ENCODE results near the gene ZMYND8.

Gene ZMYND8

GRCh38 chr20:47353692-47354463 lies 2.6 kb downstream of the ZMYND8 start:
- TF ChIP-seq REST (IDR thresholded peaks at IDR 0.05; ENCODE audit: insufficient read depth in 1 of 2, low read depth in 2 of 2, low read length in 2 of 2) (no peak), POLR2AphosphoS5 (IDR thresholded peaks at IDR 0.05; ENCODE audit: low read depth, low read length) (0 out of 2 replicates have a peak, but pooled peaks have one; percentile 31)

- TF ChIP-seq TAF1 (IDR thresholded peaks at IDR 0.05; ENCODE audit: borderline replicate concordance, insufficient read depth, low read length) = no peak
Measured at GRCh38 chr20:47353239-47353691, 3.2 kb downstream of the ZMYND8 start.

- TF ChIP-seq REST (IDR thresholded peaks at IDR 0.05; ENCODE audit: insufficient read depth in 1 of 2, low read depth in 2 of 2, low read length in 2 of 2) = 0 out of 4 replicates have a peak, but pooled peaks of 1 of the 2 experiments have one; percentile 43
- TF ChIP-seq POLR2AphosphoS5 (IDR thresholded peaks at IDR 0.05; ENCODE audit: low read depth, low read length) = peak; percentile 64; the same call in 1 of the 2 replicates
- peak; percentile 26; the same call in 1 of the 2 replicates for TF ChIP-seq TAF1 (IDR thresholded peaks at IDR 0.05; ENCODE audit: borderline replicate concordance, insufficient read depth, low read length)
- no peak for TF ChIP-seq FOXP2 (optimal IDR thresholded peaks at IDR 0.05; ENCODE audit: borderline replicate concordance, extremely low read depth, extremely low read length, insufficient read depth)
- TF ChIP-seq SIN3A (IDR thresholded peaks at IDR 0.05; ENCODE audit: borderline replicate concordance, insufficient read depth, low read length) = peak; percentile 78; the same call in 1 of the 2 replicates
Measured at GRCh38 chr20:47352332-47353238, 3.9 kb downstream of the ZMYND8 start.

- TF ChIP-seq REST (IDR thresholded peaks at IDR 0.05; ENCODE audit: insufficient read depth in 1 of 2, low read depth in 2 of 2, low read length in 2 of 2) (no peak), POLR2AphosphoS5 (IDR thresholded peaks at IDR 0.05; ENCODE audit: low read depth, low read length) (no peak), SIN3A (IDR thresholded peaks at IDR 0.05; ENCODE audit: borderline replicate concordance, insufficient read depth, low read length) (no peak), TAF1 (IDR thresholded peaks at IDR 0.05; ENCODE audit: borderline replicate concordance, insufficient read depth, low read length) (no peak; the same call in 1 of the 2 replicates), FOXP2 (optimal IDR thresholded peaks at IDR 0.05; ENCODE audit: borderline replicate concordance, extremely low read depth, extremely low read length, insufficient read depth) (no peak)
Measured at GRCh38 chr20:47351643-47352331, 4.7 kb downstream of the ZMYND8 start.

All from PFSK-1 (cell line).